ENCODE results near the gene SLC35C1. TPM values are rescaled to one million over a fixed set of nuclear protein-coding genes. Genes with fewer than 3 reads are reported as not detected.

SLC35C1 gene
- total RNA-seq, 2 donors from 2014 or later, result 14.1 to 20.6 TPM

- H3K9me3 ChIP-seq, result no peaks in the 10 kb centered on the region
- no peak for TF ChIP-seq POLR2AphosphoS5 (IDR thresholded peaks at IDR 0.05)
- peak in 2 of 4 experiments; percentile 15 to 20 for TF ChIP-seq CTCF (IDR thresholded peaks at IDR 0.05)
- TF ChIP-seq POLR2A (IDR thresholded peaks at IDR 0.05), result peak; percentile 8
- H3K4me1 ChIP-seq (replicated peaks), result peaks cover 11% of the 10 kb centered on the region
- H3K4me3 ChIP-seq, result peak overlapping the region; percentile 78 to 92
- H3K36me3 ChIP-seq, result no peaks in the 10 kb centered on the region
- intact Hi-C loops (cut with DNase I), result loop anchor here (5.0 kb wide), 2 partner anchors 41 to 69 kb away; partner anchors contain the start of genes PEX16 and SLC35C1
- H3K27ac ChIP-seq, result peak overlapping the region; percentile 88 to 95
- no peaks in the 10 kb centered on the region for H3K27me3 ChIP-seq (replicated peaks; ENCODE audit: insufficient read depth)
- under 1% methylated on average over 16 of the region's 16 CpGs for WGBS
- DNase-seq (ENCODE audit: low spot score), result peak; percentile 46
Measured at GRCh38 chr11:45847911-45848316, 43.0 kb downstream of the SLC35C1 start.

- H3K9me3 ChIP-seq, result no peaks in the 10 kb centered on the region
- H3K4me1 ChIP-seq (replicated peaks), result peaks cover 11% of the 10 kb centered on the region
- intact Hi-C loops (cut with DNase I), result loop anchor here (5.0 kb wide), 2 partner anchors 41 to 69 kb away; partner anchors contain the start of genes PEX16 and SLC35C1
- no peaks in the 10 kb centered on the region for H3K27me3 ChIP-seq (replicated peaks; ENCODE audit: insufficient read depth)
- 32% methylated on average over 8 of the region's 8 CpGs for WGBS
- no peaks in the 10 kb centered on the region for H3K36me3 ChIP-seq
- peak; percentile 49 for TF ChIP-seq POLR2AphosphoS5 (IDR thresholded peaks at IDR 0.05)
- TF ChIP-seq POLR2A (IDR thresholded peaks at IDR 0.05), result no peak
- TF ChIP-seq CTCF (IDR thresholded peaks at IDR 0.05), result peak in 1 of 4 experiments; percentile 17
- H3K27ac ChIP-seq, result peak overlapping the region; percentile 88 to 95
- peak; percentile 42 for DNase-seq (ENCODE audit: low spot score)
- H3K4me3 ChIP-seq, result peak overlapping the region; percentile 78 to 92
Measured at GRCh38 chr11:45848654-45849081, 43.7 kb downstream of the SLC35C1 start.

GRCh38 chr11:45850446-45850845 lies 45.5 kb downstream of the SLC35C1 start:
- H3K27ac ChIP-seq, result no peak overlapping the region
- intact Hi-C loops (cut with DNase I), result no loop called here
- no peaks in the 10 kb centered on the region for H3K9me3 ChIP-seq
- no peak overlapping the region for H3K4me3 ChIP-seq
- 68% methylated on average over 2 of the region's 2 CpGs for WGBS
- no peak for TF ChIP-seq CTCF (IDR thresholded peaks at IDR 0.05)
- no peak for TF ChIP-seq POLR2AphosphoS5 (IDR thresholded peaks at IDR 0.05)
- no peak for TF ChIP-seq POLR2A (IDR thresholded peaks at IDR 0.05)
- H3K36me3 ChIP-seq, result no peaks in the 10 kb centered on the region
- H3K27me3 ChIP-seq (replicated peaks; ENCODE audit: insufficient read depth), result no peaks in the 10 kb centered on the region
- H3K4me1 ChIP-seq (replicated peaks), result peaks cover 11% of the 10 kb centered on the region
- DNase-seq (ENCODE audit: low spot score), result no peak

- H3K4me3 ChIP-seq, result no peak overlapping the region
- WGBS, result 63% methylated on average over 2 of the region's 2 CpGs
- no peak overlapping the region for H3K27ac ChIP-seq
- no peak for DNase-seq (ENCODE audit: low spot score)
- no peak for TF ChIP-seq POLR2AphosphoS5 (IDR thresholded peaks at IDR 0.05)
- TF ChIP-seq POLR2A (IDR thresholded peaks at IDR 0.05), result no peak
- no peak for TF ChIP-seq CTCF (IDR thresholded peaks at IDR 0.05)
- no peaks in the 10 kb centered on the region for H3K36me3 ChIP-seq
- H3K27me3 ChIP-seq (replicated peaks; ENCODE audit: insufficient read depth), result no peaks in the 10 kb centered on the region
- H3K4me1 ChIP-seq (replicated peaks), result peaks cover 11% of the 10 kb centered on the region
- H3K9me3 ChIP-seq, result no peaks in the 10 kb centered on the region
- intact Hi-C loops (cut with DNase I), result no loop called here
Measured at GRCh38 chr11:45851228-45851627, 46.3 kb downstream of the SLC35C1 start.

GRCh38 chr11:45852018-45852711 lies 47.2 kb downstream of the SLC35C1 start:
- no peak overlapping the region for H3K4me3 ChIP-seq
- 64% methylated on average over 4 of the region's 4 CpGs for WGBS
- H3K27ac ChIP-seq, result no peak overlapping the region
- no peaks in the 10 kb centered on the region for H3K36me3 ChIP-seq
- TF ChIP-seq POLR2A (IDR thresholded peaks at IDR 0.05), result no peak
- no peak for TF ChIP-seq CTCF (IDR thresholded peaks at IDR 0.05)
- TF ChIP-seq POLR2AphosphoS5 (IDR thresholded peaks at IDR 0.05), result no peak
- peaks cover 7% of the 10 kb centered on the region for H3K4me1 ChIP-seq (replicated peaks)
- DNase-seq (ENCODE audit: low spot score), result no peak
- no peaks in the 10 kb centered on the region for H3K9me3 ChIP-seq
- intact Hi-C loops (cut with DNase I), result no loop called here
- no peaks in the 10 kb centered on the region for H3K27me3 ChIP-seq (replicated peaks; ENCODE audit: insufficient read depth)
